ENCODE results near the gene ARHGAP20. TPM values are rescaled to one million over a fixed set of nuclear protein-coding genes. Genes with fewer than 3 reads are reported as not detected.

Gene ARHGAP20
- total and polyA plus RNA-seq, 2 experiments from 2014 or later: 0.30 to 0.35 TPM

DNA sequence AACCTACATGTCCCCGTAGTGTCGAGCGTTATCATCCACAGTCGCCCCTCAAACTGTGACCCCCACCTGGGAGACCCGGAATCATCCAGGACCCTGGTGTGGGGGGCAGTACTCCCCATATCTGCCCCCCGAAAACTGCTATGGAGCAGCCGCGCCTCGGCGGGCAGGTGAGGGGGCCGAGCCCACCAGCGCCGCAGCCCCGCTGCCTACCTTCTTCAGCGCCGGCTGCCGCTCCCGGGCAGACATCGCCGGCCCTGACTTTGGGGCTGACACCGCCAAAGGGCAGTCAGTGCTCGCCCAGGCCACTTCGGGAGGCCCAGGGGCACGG, 825 bp downstream of the ARHGAP20 start:
- Histone ChIP-seq H3K9me3 (ENCODE audit: low read depth) (no peaks in the 10 kb centered on the region), H3K27me3 (peaks cover 85% of the 10 kb centered on the region), H3K27ac (no peak overlapping the region), H3K36me3 (no peaks in the 10 kb centered on the region), H3K4me1 (ENCODE audit: low read depth) (peaks cover 8% of the 10 kb centered on the region), H3K4me3 (peak overlapping the region; percentile 39)
- TF ChIP-seq, protein P1, sequence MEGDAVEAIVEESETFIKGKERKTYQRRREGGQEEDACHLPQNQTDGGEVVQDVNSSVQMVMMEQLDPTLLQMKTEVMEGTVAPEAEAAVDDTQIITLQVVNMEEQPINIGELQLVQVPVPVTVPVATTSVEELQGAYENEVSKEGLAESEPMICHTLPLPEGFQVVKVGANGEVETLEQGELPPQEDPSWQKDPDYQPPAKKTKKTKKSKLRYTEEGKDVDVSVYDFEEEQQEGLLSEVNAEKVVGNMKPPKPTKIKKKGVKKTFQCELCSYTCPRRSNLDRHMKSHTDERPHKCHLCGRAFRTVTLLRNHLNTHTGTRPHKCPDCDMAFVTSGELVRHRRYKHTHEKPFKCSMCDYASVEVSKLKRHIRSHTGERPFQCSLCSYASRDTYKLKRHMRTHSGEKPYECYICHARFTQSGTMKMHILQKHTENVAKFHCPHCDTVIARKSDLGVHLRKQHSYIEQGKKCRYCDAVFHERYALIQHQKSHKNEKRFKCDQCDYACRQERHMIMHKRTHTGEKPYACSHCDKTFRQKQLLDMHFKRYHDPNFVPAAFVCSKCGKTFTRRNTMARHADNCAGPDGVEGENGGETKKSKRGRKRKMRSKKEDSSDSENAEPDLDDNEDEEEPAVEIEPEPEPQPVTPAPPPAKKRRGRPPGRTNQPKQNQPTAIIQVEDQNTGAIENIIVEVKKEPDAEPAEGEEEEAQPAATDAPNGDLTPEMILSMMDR (IDR thresholded peaks at IDR 0.05; ENCODE audit: low read depth, low read length): no peak
- no peak for DNase-seq (ENCODE audit: low read depth in 1 of 2, low spot score in 1 of 2)

DNA sequence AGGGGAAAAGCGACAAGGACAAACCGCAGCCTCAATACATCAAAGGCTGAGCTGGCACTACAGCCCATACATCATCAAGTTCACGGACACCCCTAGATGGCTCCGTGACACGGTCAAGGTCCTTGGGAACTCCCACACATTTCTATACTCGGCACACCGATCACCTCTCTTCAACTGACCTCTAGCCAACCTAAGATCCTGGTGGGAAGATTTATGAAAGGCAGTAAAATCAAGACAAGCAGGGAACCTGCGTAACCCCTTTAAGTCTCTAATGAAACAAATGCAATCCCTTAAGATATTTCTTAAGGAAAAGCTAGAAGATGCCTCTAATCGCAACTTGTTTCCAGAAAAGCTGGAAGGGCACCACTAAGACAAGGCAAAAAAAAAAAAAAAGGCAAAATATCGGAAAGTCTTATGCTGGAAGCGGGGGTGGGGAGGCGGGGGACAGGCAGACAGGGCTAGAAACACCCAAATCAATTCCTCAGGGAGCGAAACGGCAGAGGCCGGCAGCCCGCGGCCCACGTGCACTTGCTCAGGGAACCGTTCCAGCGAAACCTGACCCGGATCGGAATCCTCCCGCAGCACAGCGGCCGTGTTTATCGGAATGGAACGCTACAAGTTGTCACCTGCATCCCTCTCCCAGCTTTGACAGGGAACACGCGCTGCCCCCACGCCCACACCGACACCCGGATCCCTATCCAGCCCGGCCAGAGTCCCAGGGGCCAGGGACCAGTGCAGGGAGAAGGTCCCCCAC, 1.4 kb downstream of the ARHGAP20 start:
- no peaks in the 10 kb centered on the region for H3K9me3 ChIP-seq (ENCODE audit: low read depth)
- peak; percentile 48 to 52 for DNase-seq (ENCODE audit: low read depth in 1 of 2, low spot score in 1 of 2)
- H3K36me3 ChIP-seq: no peaks in the 10 kb centered on the region
- H3K4me1 ChIP-seq (ENCODE audit: low read depth): peaks cover 8% of the 10 kb centered on the region
- TF ChIP-seq, protein P1 (IDR thresholded peaks at IDR 0.05; ENCODE audit: low read depth, low read length): no peak
- peaks cover 79% of the 10 kb centered on the region for H3K27me3 ChIP-seq
- peak overlapping the region; percentile 39 for H3K4me3 ChIP-seq
- H3K27ac ChIP-seq: no peak overlapping the region

DNA sequence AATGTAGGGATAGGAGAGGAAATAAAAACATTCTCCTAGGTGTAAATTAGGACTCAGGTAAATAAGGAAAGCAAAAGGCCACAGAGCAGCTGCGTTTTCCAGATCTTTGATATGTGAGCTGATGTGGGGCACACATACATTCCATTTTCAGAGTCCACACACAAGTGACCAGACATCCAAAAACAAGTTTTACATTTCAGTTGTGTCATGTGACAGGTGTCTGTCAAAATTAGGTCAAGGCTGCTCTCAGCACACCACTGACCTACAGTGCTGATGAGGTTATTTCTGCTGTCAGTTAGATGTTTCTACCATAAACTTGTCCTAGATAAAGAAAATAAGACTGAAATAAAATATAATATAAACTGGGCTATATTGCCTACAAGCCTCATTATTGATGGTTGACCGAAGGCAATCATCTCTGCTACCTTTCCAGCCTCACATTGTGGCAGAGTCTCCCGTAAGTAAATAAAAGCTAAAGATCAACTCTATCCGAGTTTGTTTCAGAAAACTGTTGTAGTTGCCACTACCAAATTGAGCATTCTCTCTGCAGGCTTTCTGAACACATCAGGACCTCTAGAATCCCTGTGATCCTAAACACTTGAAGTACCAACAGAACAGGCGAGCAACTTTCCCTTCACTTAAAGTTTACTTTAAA, 7.9 kb downstream of the ARHGAP20 start:
- Histone ChIP-seq H3K4me1 (ENCODE audit: low read depth) (no peaks in the 10 kb centered on the region), H3K27me3 (peaks cover 17% of the 10 kb centered on the region), H3K36me3 (no peaks in the 10 kb centered on the region), H3K27ac (no peak overlapping the region), H3K9me3 (ENCODE audit: low read depth) (no peaks in the 10 kb centered on the region), H3K4me3 (no peak overlapping the region)
- DNase-seq (ENCODE audit: low read depth in 1 of 2, low spot score in 1 of 2): no peak
- TF ChIP-seq, protein P1 (IDR thresholded peaks at IDR 0.05; ENCODE audit: low read depth, low read length): no peak

DNA sequence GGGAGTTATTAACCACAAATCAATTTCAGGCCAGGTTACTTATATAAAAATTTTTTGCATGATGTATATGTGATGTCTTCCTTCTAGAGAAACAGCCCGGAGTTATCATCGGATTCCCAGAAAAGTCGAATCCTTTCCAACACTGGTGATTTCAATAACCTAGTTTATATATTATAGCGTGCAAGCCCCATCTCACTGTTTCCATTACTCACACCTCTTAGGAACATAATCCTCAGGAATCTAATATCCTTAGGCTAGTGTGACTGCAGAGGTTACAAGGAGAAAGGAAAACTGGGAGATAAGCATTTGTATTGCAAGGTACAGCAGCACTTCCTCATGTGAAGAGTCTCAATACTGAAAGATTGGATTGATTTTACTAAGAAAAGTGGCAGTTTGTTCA, 20.3 kb downstream of the ARHGAP20 start:
- Histone ChIP-seq H3K27me3 (peaks cover 3% of the 10 kb centered on the region), H3K9me3 (ENCODE audit: low read depth) (no peaks in the 10 kb centered on the region), H3K4me3 (no peak overlapping the region), H3K27ac (no peak overlapping the region), H3K4me1 (ENCODE audit: low read depth) (no peaks in the 10 kb centered on the region), H3K36me3 (no peaks in the 10 kb centered on the region)
- peak in 1 of 2 donors; percentile 6 for DNase-seq (ENCODE audit: low read depth in 1 of 2, low spot score in 1 of 2)
- TF ChIP-seq, protein P1 (IDR thresholded peaks at IDR 0.05; ENCODE audit: low read depth, low read length): no peak

DNA sequence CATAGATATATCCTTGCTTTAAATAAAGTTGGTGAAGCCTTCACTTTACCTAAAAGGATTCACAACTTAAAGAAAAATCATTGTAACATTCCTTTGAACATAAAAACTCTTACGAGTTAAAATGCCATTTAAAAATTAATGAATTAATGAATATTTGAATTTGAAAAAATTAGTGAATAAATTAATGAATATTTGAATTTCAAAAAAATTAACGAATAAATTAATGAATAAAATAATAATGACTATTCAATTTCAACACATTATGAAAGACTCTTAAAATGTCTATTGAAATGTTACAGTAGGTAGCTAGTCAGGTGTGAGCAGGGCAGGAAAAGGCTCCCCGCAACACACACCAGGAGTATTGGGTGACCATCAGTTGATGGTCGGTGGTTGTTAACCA, 22.9 kb downstream of the ARHGAP20 start:
- Histone ChIP-seq H3K4me3 (no peak overlapping the region), H3K27me3 (peaks cover 2% of the 10 kb centered on the region), H3K9me3 (ENCODE audit: low read depth) (no peaks in the 10 kb centered on the region), H3K4me1 (ENCODE audit: low read depth) (no peaks in the 10 kb centered on the region), H3K36me3 (no peaks in the 10 kb centered on the region), H3K27ac (no peak overlapping the region)
- TF ChIP-seq, protein P1 (IDR thresholded peaks at IDR 0.05; ENCODE audit: low read depth, low read length): no peak
- no peak for DNase-seq (ENCODE audit: low read depth in 1 of 2, low spot score in 1 of 2)

Measured in cardiac muscle cell (in vitro differentiated cells and primary cell).